Cardiac muscle cell (in vitro differentiated cells and primary cell): ENCODE results near the gene SMIM17. TPM values are rescaled to one million over a fixed set of nuclear protein-coding genes. Genes with fewer than 3 reads are reported as not detected.

ENCODE experiments used
- DNase-seq, 2 donors: peaks; one replicate each; pipeline versions ENCODE4 v3.0.0 to v3.0.0-alpha.2; 2010 to 2017; ENCODE audit warnings: low read depth in 1 of 2, low spot score in 1 of 2
- H3K27ac ChIP-seq: fragments of 200-600 bp; sonication (generic); 2 replicates; pipeline ENCODE4 v1.5.1; 2016
- H3K27me3 ChIP-seq: fragments of 200-600 bp; sonication (generic); 2 replicates; pipeline ENCODE4 v1.6.0; 2016; ENCODE audit warnings: control low read depth
- H3K36me3 ChIP-seq: fragments of 200-600 bp; sonication (generic); 2 replicates; pipeline ENCODE4 v1.5.1; 2016; ENCODE audit warnings: control low read depth
- H3K4me1 ChIP-seq: fragments of 200-600 bp; sonication (generic); 2 replicates; pipeline ENCODE4 v1.8.1; 2017; ENCODE audit warnings: low read depth, mild to moderate bottlenecking, mixed run types
- H3K4me3 ChIP-seq: fragments of 200-600 bp; sonication (generic); 2 replicates; pipeline ENCODE4 v1.5.1; 2016; ENCODE audit warnings: mild to moderate bottlenecking
- H3K9me3 ChIP-seq: fragments of 200-600 bp; sonication (generic); 2 replicates; pipeline ENCODE4 v1.5.1; 2017; ENCODE audit warnings: low read depth, mild to moderate bottlenecking, control low read depth
- CTCF ChIP-seq: IDR thresholded peaks from 2 replicates; pipeline ENCODE4 v1.5.1; 2012; ENCODE audit warnings: low read depth, mild to moderate bottlenecking, low read length
- polyA plus RNA-seq: library from polyadenylated mRNA; unstranded; fragments of >200 nt; fragmentation: Nextera tagmentation; extraction: Ambion mirVana; gene quantifications from 2 replicates; pipeline ENCODE4 v1.2.1, GENCODE V29; 2016
- total RNA-seq: library from RNA; depleted of rRNA; stranded (reverse); fragments of >200 nt; gene quantifications from 2 replicates; pipeline ENCODE4 v1.2.3, GENCODE V29; 2016

Gene SMIM17
- total and polyA plus RNA-seq, 2 experiments from 2014 or later, result 0.72 to 1.4 TPM

GRCh38 chr19:56681702-56682101, 38.7 kb downstream of the SMIM17 start:
- no peaks in the 10 kb centered on the region for H3K4me1 ChIP-seq
- TF ChIP-seq CTCF, result no peak

GRCh38 chr19:56683116-56683515, 40.2 kb downstream of the SMIM17 start:
- Histone ChIP-seq H3K4me3 (no peak overlapping the region), H3K27ac (no peak overlapping the region), H3K27me3 (no peaks in the 10 kb centered on the region), H3K4me1 (no peaks in the 10 kb centered on the region), H3K9me3 (no peaks in the 10 kb centered on the region), H3K36me3 (no peaks in the 10 kb centered on the region)
- DNase-seq, result no peak
- TF ChIP-seq CTCF, result no peak

More at GRCh38 chr19:56681702-56682101, 38.7 kb downstream of the SMIM17 start:
- H3K27ac ChIP-seq, result no peak overlapping the region
- no peak for DNase-seq
- no peaks in the 10 kb centered on the region for H3K9me3 ChIP-seq
- H3K4me3 ChIP-seq, result no peak overlapping the region
- no peaks in the 10 kb centered on the region for H3K36me3 ChIP-seq
- no peaks in the 10 kb centered on the region for H3K27me3 ChIP-seq

- no peak for DNase-seq
- Histone ChIP-seq H3K36me3 (no peaks in the 10 kb centered on the region), H3K27ac (no peak overlapping the region), H3K9me3 (no peaks in the 10 kb centered on the region), H3K27me3 (no peaks in the 10 kb centered on the region), H3K4me3 (no peak overlapping the region), H3K4me1 (no peaks in the 10 kb centered on the region)
- TF ChIP-seq CTCF, result no peak
Measured at GRCh38 chr19:56687031-56687430, 44.1 kb downstream of the SMIM17 start.

GRCh38 chr19:56689198-56689597, 46.2 kb downstream of the SMIM17 start:
- Histone ChIP-seq H3K9me3 (no peaks in the 10 kb centered on the region), H3K27me3 (no peaks in the 10 kb centered on the region), H3K27ac (no peak overlapping the region), H3K4me3 (no peak overlapping the region), H3K36me3 (no peaks in the 10 kb centered on the region), H3K4me1 (no peaks in the 10 kb centered on the region)
- TF ChIP-seq CTCF, result no peak
- no peak for DNase-seq

GRCh38 chr19:56690670-56691069, 47.7 kb downstream of the SMIM17 start:
- Histone ChIP-seq H3K36me3 (no peaks in the 10 kb centered on the region), H3K27me3 (no peaks in the 10 kb centered on the region), H3K9me3 (no peaks in the 10 kb centered on the region), H3K27ac (no peak overlapping the region), H3K4me1 (no peaks in the 10 kb centered on the region), H3K4me3 (no peak overlapping the region)
- no peak for TF ChIP-seq CTCF
- no peak for DNase-seq
